ENCODE measurements around the gene FTH1.
A peak's percentile ranks its signal among the peaks of the same experiment; 100 is the strongest.

GRCh38 chr11:61962213-61963015 is 5.0 kb downstream of the FTH1 start:
- TF ChIP-seq CTCF (IDR thresholded peaks at IDR 0.05 in 8 of 11, conservative IDR thresholded peaks at IDR 0.05 in 3 of 11) (no peak), POLR2AphosphoS5 (IDR thresholded peaks at IDR 0.05) (peak in 2 of 3 donors; percentile 3 to 62)
